ENCODE data around the gene CEACAM19.

Gene CEACAM19

DNA sequence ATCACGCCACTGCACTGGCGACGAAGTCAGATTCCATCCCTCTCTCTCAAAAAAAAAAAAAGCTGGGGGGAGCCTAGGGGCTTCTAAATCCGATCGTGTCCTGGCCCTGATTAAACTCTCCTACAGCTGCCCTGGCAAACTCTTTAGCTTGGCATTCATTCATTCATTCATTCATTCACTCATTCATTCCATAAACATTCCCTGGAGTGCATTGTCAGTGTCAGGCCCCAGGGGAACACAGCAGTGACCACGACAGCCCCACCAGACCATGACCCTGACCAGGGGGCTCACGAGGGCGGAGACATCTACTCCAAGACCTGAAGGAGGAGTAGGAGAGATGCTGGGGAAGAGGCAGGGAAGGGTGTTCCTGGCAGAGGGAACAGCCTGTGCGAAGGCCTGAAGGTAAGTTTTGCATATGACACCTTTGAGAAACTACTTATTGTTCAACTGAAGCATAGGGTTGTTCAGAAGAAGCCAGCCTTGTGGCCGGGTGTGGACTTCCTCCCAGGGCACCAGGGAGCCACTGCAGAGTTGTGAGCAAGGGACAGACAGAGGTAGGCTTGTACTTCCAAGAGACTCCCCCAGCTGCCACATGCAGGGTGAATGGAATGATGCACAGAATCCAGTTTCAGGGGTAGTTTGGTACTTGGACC, 52.1 kb downstream of the CEACAM19 start:
- DNase-seq (ENCODE audit: low read depth), result no peak

DNA sequence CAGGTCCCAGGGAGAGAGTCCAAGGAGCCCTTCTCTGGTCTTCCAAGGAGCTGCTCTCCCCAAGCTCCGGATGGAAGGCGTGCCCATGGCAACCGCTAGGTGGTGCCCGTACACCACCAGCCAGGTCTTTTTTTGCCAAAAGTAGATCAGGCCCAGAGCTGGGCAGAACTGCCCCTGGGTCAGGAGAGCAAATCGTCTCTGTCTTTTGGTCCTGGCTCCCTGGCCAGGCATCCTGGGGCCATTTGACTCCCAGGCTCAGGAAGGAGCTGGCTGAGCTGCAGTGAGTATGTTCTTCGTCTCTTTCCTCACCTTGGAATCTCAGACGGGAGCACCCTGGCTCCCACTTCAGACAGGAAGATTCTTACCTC, 52.7 kb downstream of the CEACAM19 start:
- peak; percentile 65 for DNase-seq (ENCODE audit: low read depth)

- no peak for DNase-seq (ENCODE audit: low read depth)
These were observed 54.0 kb downstream of the CEACAM19 start for GRCh38 chr19:44725251-44725650.

GRCh38 chr19:44725684-44726083, 54.4 kb downstream of the CEACAM19 start:
- DNase-seq (ENCODE audit: low read depth), result no peak

- DNase-seq (ENCODE audit: low read depth), result no peak
These were observed 55.2 kb downstream of the CEACAM19 start for GRCh38 chr19:44726465-44726864.

DNA sequence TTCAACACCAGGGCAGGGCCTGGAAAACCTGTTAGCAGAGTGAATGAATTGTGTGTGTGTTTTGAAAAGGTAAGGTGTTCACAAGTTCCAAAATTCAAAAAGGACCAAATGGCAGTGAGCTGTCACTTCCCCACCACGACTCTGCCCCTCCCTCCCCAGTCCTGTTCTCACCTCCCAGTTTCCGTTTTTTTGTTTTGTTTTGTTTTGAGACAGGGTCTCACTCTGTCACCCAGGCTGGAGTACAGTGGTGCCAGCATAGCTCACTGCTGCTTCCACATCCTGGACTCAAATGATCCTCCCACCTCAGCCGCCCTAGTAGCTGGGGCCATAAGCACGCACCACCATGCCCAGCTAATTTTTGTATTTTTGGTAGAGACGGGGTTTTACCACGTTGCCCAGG, 56.9 kb downstream of the CEACAM19 start:
- no peak for DNase-seq (ENCODE audit: low read depth)

DNA sequence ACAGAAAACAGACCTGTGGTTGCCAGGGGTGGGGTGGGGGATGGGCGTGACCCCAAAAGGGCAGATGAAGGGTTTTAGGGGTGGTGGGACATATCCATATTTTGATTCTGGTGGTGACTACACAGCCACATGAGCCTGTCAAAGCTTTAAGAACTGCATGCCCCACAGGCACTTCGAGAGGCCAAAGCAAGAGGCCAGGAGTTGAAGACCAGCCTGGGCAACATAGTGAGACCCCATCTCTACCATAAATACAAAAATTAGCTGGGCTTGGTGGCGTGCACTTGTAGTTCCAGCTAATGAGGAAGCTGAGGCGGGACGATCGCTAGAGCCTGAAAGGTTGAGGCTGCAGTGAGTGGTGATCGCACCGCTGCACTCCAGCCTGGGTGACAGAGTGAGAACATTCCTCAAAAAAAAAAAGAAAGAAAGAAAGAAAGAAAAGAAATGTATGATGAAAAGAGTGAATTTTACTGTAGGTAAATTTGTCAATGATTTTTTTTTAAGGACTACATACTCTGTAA, 58.3 kb downstream of the CEACAM19 start:
- DNase-seq (ENCODE audit: low read depth), result no peak

- DNase-seq (ENCODE audit: low read depth), result no peak
These were observed 59.8 kb downstream of the CEACAM19 start for GRCh38 chr19:44731081-44731480.

DNA sequence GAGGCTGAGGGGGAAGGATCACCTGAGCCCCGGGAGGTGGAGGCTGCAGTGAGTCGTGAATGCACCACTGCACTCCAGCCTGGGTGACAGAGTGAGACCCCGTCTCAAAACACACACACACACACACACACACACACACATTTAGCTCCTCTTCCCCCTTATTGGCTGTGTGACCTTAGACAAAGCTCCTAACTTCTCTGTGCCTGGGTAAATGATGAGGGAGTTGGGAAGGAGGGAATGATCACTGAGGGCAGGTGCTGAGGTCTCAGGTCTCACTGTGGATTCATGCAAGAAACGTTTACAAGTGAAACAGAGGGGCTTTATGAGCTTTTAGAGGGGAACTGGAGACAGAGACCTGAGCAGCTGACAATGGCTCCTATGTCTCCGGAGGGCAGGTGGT, 60.3 kb downstream of the CEACAM19 start:
- DNase-seq (ENCODE audit: low read depth), result no peak

GRCh38 chr19:44732235-44733014, 61.1 kb downstream of the CEACAM19 start:
- DNase-seq (ENCODE audit: low read depth), result no peak
